Measurements from ENCODE around the gene CCDC60.

Gene CCDC60

GRCh38 chr12:119312904-119313303, 21.6 kb upstream of the CCDC60 start:
- no peak overlapping the region for H3K27ac Mint-ChIP-seq

GRCh38 chr12:119314290-119314689, 20.2 kb upstream of the CCDC60 start:
- Mint-ChIP-seq H3K4me1 (ENCODE audit: low read depth in 2 of 2) (no peaks in the 10 kb centered on the region), H3K4me3 (no peak overlapping the region), H3K27ac (no peak overlapping the region), H3K9me3 (peaks cover 0 to 2% of the 10 kb centered on the region in 2 donors), H3K36me3 (ENCODE audit: insufficient read depth) (no peaks in the 10 kb centered on the region), H3K27me3 (peaks cover 11 to 14% of the 10 kb centered on the region in 2 donors)
- ATAC-seq (replicated peaks) (no peak), DNase-seq (no peak)

More at GRCh38 chr12:119312904-119313303, 21.6 kb upstream of the CCDC60 start:
- no peaks in the 10 kb centered on the region for H3K36me3 Mint-ChIP-seq (ENCODE audit: insufficient read depth)
- ATAC-seq (replicated peaks), result no peak
- DNase-seq, result no peak
- H3K4me1 Mint-ChIP-seq (ENCODE audit: low read depth in 2 of 2), result no peaks in the 10 kb centered on the region
- H3K9me3 Mint-ChIP-seq, result peaks cover 0 to 2% of the 10 kb centered on the region in 2 donors
- H3K4me3 Mint-ChIP-seq, result no peak overlapping the region
- peaks cover 0 to 4% of the 10 kb centered on the region in 2 donors for H3K27me3 Mint-ChIP-seq

GRCh38 chr12:119319638-119320037, 14.9 kb upstream of the CCDC60 start:
- peaks cover 5% of the 10 kb centered on the region for H3K36me3 Mint-ChIP-seq (ENCODE audit: insufficient read depth)
- H3K27ac Mint-ChIP-seq, result no peak overlapping the region
- DNase-seq, result no peak
- no peak overlapping the region for H3K4me3 Mint-ChIP-seq
- ATAC-seq (replicated peaks), result no peak
- peaks cover 0 to 2% of the 10 kb centered on the region in 2 donors for H3K9me3 Mint-ChIP-seq
- peaks cover 23 to 31% of the 10 kb centered on the region in 2 donors for H3K27me3 Mint-ChIP-seq
- H3K4me1 Mint-ChIP-seq (ENCODE audit: low read depth in 2 of 2), result no peaks in the 10 kb centered on the region

- H3K27ac Mint-ChIP-seq, result no peak overlapping the region
- ATAC-seq (replicated peaks) (no peak), DNase-seq (no peak)
- H3K27me3 Mint-ChIP-seq, result peaks cover 23 to 29% of the 10 kb centered on the region in 2 donors
- H3K4me3 Mint-ChIP-seq, result no peak overlapping the region
- no peaks in the 10 kb centered on the region for H3K4me1 Mint-ChIP-seq (ENCODE audit: low read depth in 2 of 2)
- H3K36me3 Mint-ChIP-seq (ENCODE audit: insufficient read depth), result peaks cover 5% of the 10 kb centered on the region
- H3K9me3 Mint-ChIP-seq, result peaks cover 0 to under 1% of the 10 kb centered on the region in 2 donors
Observed at GRCh38 chr12:119320678-119321077, 13.9 kb upstream of the CCDC60 start.

- H3K27me3 Mint-ChIP-seq, result peaks cover 23 to 26% of the 10 kb centered on the region in 2 donors
- no peak overlapping the region for H3K4me3 Mint-ChIP-seq
- ATAC-seq (replicated peaks) (no peak), DNase-seq (no peak)
- no peaks in the 10 kb centered on the region for H3K9me3 Mint-ChIP-seq
- H3K4me1 Mint-ChIP-seq (ENCODE audit: low read depth in 2 of 2), result no peaks in the 10 kb centered on the region
- H3K36me3 Mint-ChIP-seq (ENCODE audit: insufficient read depth), result peaks cover 5% of the 10 kb centered on the region
- no peak overlapping the region for H3K27ac Mint-ChIP-seq
Observed at GRCh38 chr12:119322301-119322723, 12.2 kb upstream of the CCDC60 start.

GRCh38 chr12:119325813-119326212, 8.7 kb upstream of the CCDC60 start:
- H3K4me3 Mint-ChIP-seq, result no peak overlapping the region
- H3K27ac Mint-ChIP-seq, result no peak overlapping the region
- peaks cover 5 to 6% of the 10 kb centered on the region in 2 donors for H3K9me3 Mint-ChIP-seq
- H3K4me1 Mint-ChIP-seq (ENCODE audit: low read depth in 2 of 2), result no peaks in the 10 kb centered on the region
- peaks cover 8 to 14% of the 10 kb centered on the region in 2 donors for H3K27me3 Mint-ChIP-seq
- H3K36me3 Mint-ChIP-seq (ENCODE audit: insufficient read depth), result no peaks in the 10 kb centered on the region
- DNase-seq, result no peak
- ATAC-seq (replicated peaks), result no peak

- ATAC-seq (replicated peaks), result no peak
Observed at GRCh38 chr12:119326341-119326740, 8.2 kb upstream of the CCDC60 start.

GRCh38 chr12:119327471-119327870, 7.1 kb upstream of the CCDC60 start:
- ATAC-seq (replicated peaks), result no peak
- Mint-ChIP-seq H3K4me1 (ENCODE audit: low read depth in 2 of 2) (no peaks in the 10 kb centered on the region), H3K27me3 (peaks cover 4 to 13% of the 10 kb centered on the region in 2 donors), H3K27ac (no peak overlapping the region), H3K36me3 (ENCODE audit: insufficient read depth) (no peaks in the 10 kb centered on the region), H3K9me3 (peaks cover 6% of the 10 kb centered on the region in 2 donors), H3K4me3 (no peak overlapping the region)
- DNase-seq, result no peak

More at GRCh38 chr12:119326341-119326740, 8.2 kb upstream of the CCDC60 start:
- Mint-ChIP-seq H3K4me1 (ENCODE audit: low read depth in 2 of 2) (no peaks in the 10 kb centered on the region), H3K4me3 (no peak overlapping the region), H3K36me3 (ENCODE audit: insufficient read depth) (no peaks in the 10 kb centered on the region), H3K27ac (no peak overlapping the region), H3K9me3 (peaks cover 5 to 6% of the 10 kb centered on the region in 2 donors), H3K27me3 (peaks cover 5 to 9% of the 10 kb centered on the region in 2 donors)
- no peak for DNase-seq

- peaks cover 6 to 7% of the 10 kb centered on the region in 2 donors for H3K9me3 Mint-ChIP-seq
- ATAC-seq (replicated peaks) (no peak), DNase-seq (no peak)
- no peak overlapping the region for H3K4me3 Mint-ChIP-seq
- H3K4me1 Mint-ChIP-seq (ENCODE audit: low read depth in 2 of 2), result no peaks in the 10 kb centered on the region
- no peak overlapping the region for H3K27ac Mint-ChIP-seq
- no peaks in the 10 kb centered on the region for H3K36me3 Mint-ChIP-seq (ENCODE audit: insufficient read depth)
- peaks cover 9 to 18% of the 10 kb centered on the region in 2 donors for H3K27me3 Mint-ChIP-seq
Observed at GRCh38 chr12:119328111-119328510, 6.4 kb upstream of the CCDC60 start.

GRCh38 chr12:119338593-119339363, 4.2 kb downstream of the CCDC60 start:
- H3K9me3 Mint-ChIP-seq, result peaks cover 4 to 7% of the 10 kb centered on the region in 2 donors
- no peak for ATAC-seq (replicated peaks)
- no peak for DNase-seq
- no peaks in the 10 kb centered on the region for H3K36me3 Mint-ChIP-seq (ENCODE audit: insufficient read depth)
- H3K27me3 Mint-ChIP-seq, result peaks cover 10 to 16% of the 10 kb centered on the region in 2 donors
- no peak overlapping the region for H3K27ac Mint-ChIP-seq
- H3K4me1 Mint-ChIP-seq (ENCODE audit: low read depth in 2 of 2), result no peaks in the 10 kb centered on the region
- H3K4me3 Mint-ChIP-seq, result no peak overlapping the region

- Mint-ChIP-seq H3K4me1 (ENCODE audit: low read depth in 2 of 2) (no peaks in the 10 kb centered on the region), H3K4me3 (no peak overlapping the region), H3K9me3 (peaks cover 6 to 7% of the 10 kb centered on the region in 2 donors), H3K27ac (no peak overlapping the region), H3K36me3 (ENCODE audit: insufficient read depth) (no peaks in the 10 kb centered on the region), H3K27me3 (peaks cover 10 to 16% of the 10 kb centered on the region in 2 donors)
- ATAC-seq (replicated peaks) (no peak), DNase-seq (no peak)
Observed at GRCh38 chr12:119340578-119340977, 6.0 kb downstream of the CCDC60 start.

- peaks cover 6 to 7% of the 10 kb centered on the region in 2 donors for H3K9me3 Mint-ChIP-seq
- H3K27ac Mint-ChIP-seq, result no peak overlapping the region
- H3K27me3 Mint-ChIP-seq, result peaks cover 10 to 16% of the 10 kb centered on the region in 2 donors
- no peaks in the 10 kb centered on the region for H3K4me1 Mint-ChIP-seq (ENCODE audit: low read depth in 2 of 2)
- H3K36me3 Mint-ChIP-seq (ENCODE audit: insufficient read depth), result no peaks in the 10 kb centered on the region
- DNase-seq (no peak), ATAC-seq (replicated peaks) (no peak)
- no peak overlapping the region for H3K4me3 Mint-ChIP-seq
Observed at GRCh38 chr12:119341020-119341419, 6.5 kb downstream of the CCDC60 start.

GRCh38 chr12:119341988-119342387, 7.5 kb downstream of the CCDC60 start:
- Mint-ChIP-seq H3K4me1 (ENCODE audit: low read depth in 2 of 2) (no peaks in the 10 kb centered on the region), H3K9me3 (peaks cover 6 to 7% of the 10 kb centered on the region in 2 donors), H3K36me3 (ENCODE audit: insufficient read depth) (no peaks in the 10 kb centered on the region), H3K4me3 (no peak overlapping the region), H3K27ac (no peak overlapping the region), H3K27me3 (peaks cover 10 to 11% of the 10 kb centered on the region in 2 donors)
- ATAC-seq (replicated peaks) (no peak), DNase-seq (no peak)

GRCh38 chr12:119343130-119343529, 8.6 kb downstream of the CCDC60 start:
- peaks cover 6 to 7% of the 10 kb centered on the region in 2 donors for H3K9me3 Mint-ChIP-seq
- H3K4me1 Mint-ChIP-seq (ENCODE audit: low read depth in 2 of 2), result no peaks in the 10 kb centered on the region

More at GRCh38 chr12:119343130-119343529, 8.6 kb downstream of the CCDC60 start:
- DNase-seq, result no peak
- H3K27ac Mint-ChIP-seq, result no peak overlapping the region
- no peaks in the 10 kb centered on the region for H3K36me3 Mint-ChIP-seq (ENCODE audit: insufficient read depth)
- no peak for ATAC-seq (replicated peaks)
- no peak overlapping the region for H3K4me3 Mint-ChIP-seq
- peaks cover 8 to 10% of the 10 kb centered on the region in 2 donors for H3K27me3 Mint-ChIP-seq
